ENCODE results near the gene TYMS. TPM values are rescaled to one million over a fixed set of nuclear protein-coding genes. Genes with fewer than 3 reads are reported as not detected.
A peak's percentile ranks its signal among the peaks of the same experiment; 100 is the strongest.

TYMS gene
- total and polyA plus RNA-seq, 9 of the 15 experiments (the other 6 are each of a cell fraction or from before 2014, with no cell fraction given): 69.1 to 409 (median 175) TPM

GRCh38 chr18:657311-658000, at the start of gene TYMS (continued):
- peak; percentile 38 for TF ChIP-seq CHD7 (IDR thresholded peaks at IDR 0.05; ENCODE audit: low read depth, low read length)
- no peak for TF ChIP-seq HBP1 (CRISPR knock-in tag; IDR thresholded peaks at IDR 0.05)
- TF ChIP-seq CXXC5 (CRISPR knock-in tag; IDR thresholded peaks at IDR 0.05): peak; percentile 80
- TF ChIP-seq MTA3 (IDR thresholded peaks at IDR 0.05; ENCODE audit: borderline replicate concordance): peak; percentile 77; the same call in 1 of the 2 replicates
- no peak for TF ChIP-seq RBM25 (IDR thresholded peaks at IDR 0.05; ENCODE audit: low read depth, low read length, severe bottlenecking)
- no peak for TF ChIP-seq PHB (CRISPR knock-in tag; IDR thresholded peaks at IDR 0.05)
- peak in 2 of 3 experiments; percentile 62 to 67 for TF ChIP-seq YY1 (IDR thresholded peaks at IDR 0.05; ENCODE audit: borderline replicate concordance in 1 of 3, control insufficient read depth in 1 of 3, extremely low read depth in 1 of 3, insufficient read depth in 3 of 3, insufficient read length in 1 of 3, insufficient replicate concordance in 2 of 3, low read depth in 1 of 3, low read length in 2 of 3)
- no peak for TF ChIP-seq ZNF696 (CRISPR knock-in tag; conservative IDR thresholded peaks at IDR 0.05)
- no peak for TF ChIP-seq ELF2 (CRISPR knock-in tag; IDR thresholded peaks at IDR 0.05)
- TF ChIP-seq CHD1 (IDR thresholded peaks at IDR 0.05; ENCODE audit: low read length): peak; percentile 45
- TF ChIP-seq ZFP91 (CRISPR knock-in tag; IDR thresholded peaks at IDR 0.05): 0 out of 2 replicates have a peak, but pooled peaks have one; percentile 56
- TF ChIP-seq ZNF384 (IDR thresholded peaks at IDR 0.05; ENCODE audit: low read depth, low read length): peak; percentile 51
